ENCODE data around the gene UROD.

DNA sequence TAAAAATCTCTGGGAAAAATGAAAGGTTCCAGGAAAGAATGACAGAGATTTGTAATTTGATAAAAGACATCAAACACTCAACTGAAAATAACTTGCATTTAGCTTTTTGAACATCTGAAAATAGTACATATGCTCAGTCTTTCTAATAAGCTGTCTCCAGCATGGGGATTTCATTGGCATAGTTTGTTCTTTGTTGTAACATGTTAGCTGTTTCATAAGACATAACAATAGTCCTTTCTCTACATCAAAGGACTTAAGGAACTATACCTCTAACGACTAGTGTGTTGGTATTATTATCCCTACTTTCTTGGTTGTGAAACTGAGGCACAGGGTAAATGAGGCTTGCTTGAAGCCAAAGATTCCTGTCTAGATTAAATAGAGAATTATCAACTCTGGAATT lies 47.7 kb upstream of the UROD start:
- TF ChIP-seq POLR2A (IDR thresholded peaks at IDR 0.05), result no peak
- TF ChIP-seq, protein P1, sequence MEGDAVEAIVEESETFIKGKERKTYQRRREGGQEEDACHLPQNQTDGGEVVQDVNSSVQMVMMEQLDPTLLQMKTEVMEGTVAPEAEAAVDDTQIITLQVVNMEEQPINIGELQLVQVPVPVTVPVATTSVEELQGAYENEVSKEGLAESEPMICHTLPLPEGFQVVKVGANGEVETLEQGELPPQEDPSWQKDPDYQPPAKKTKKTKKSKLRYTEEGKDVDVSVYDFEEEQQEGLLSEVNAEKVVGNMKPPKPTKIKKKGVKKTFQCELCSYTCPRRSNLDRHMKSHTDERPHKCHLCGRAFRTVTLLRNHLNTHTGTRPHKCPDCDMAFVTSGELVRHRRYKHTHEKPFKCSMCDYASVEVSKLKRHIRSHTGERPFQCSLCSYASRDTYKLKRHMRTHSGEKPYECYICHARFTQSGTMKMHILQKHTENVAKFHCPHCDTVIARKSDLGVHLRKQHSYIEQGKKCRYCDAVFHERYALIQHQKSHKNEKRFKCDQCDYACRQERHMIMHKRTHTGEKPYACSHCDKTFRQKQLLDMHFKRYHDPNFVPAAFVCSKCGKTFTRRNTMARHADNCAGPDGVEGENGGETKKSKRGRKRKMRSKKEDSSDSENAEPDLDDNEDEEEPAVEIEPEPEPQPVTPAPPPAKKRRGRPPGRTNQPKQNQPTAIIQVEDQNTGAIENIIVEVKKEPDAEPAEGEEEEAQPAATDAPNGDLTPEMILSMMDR (IDR thresholded peaks at IDR 0.05), result no peak

Data from right lobe of liver (tissue), 4 donors.